Measurements from ENCODE around the gene SLC10A2. TPM values are rescaled to one million over a fixed set of nuclear protein-coding genes. Genes with fewer than 3 reads are reported as not detected.

The SLC10A2 gene
- total and polyA plus RNA-seq, 2 of the 4 experiments (the other 2 are of a cell fraction): not detected

DNA sequence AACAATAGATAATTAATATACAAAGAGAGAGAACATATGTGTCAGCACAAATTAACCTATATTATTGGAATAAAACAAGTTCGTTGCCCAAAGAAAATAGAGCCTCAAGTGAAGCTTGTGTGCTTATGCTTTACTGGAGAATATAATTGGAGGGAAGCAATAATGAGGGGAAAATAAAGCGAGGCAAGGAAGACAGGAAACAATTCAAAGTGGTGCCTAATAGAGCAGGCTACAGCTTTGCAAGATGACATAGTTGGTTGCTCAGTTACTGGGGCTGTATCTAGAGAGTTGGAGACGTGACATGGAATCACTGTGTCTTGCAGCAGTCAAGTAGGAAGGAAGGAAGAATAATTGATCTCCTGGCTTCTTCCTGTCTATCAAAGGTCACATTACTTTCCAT lies 21.1 kb upstream of the SLC10A2 start:
- H3K4me1 ChIP-seq (ENCODE audit: control insufficient read depth, insufficient read depth, low read length): no peaks in the 10 kb centered on the region
- dilution Hi-C loops (cut with HindIII; ENCODE audit: low sequenced_read_pairs, unreplicated experiment) (no loop called here), intact Hi-C loops (cut with micrococcal nuclease) (loop anchor here (5.0 kb wide), 1 partner anchor 365 kb away; no protein-coding TSS in a partner anchor), in situ Hi-C loops (cut with MboI; ENCODE audit: low sequenced_read_pairs) (no loop called here)
- no peak overlapping the region for H4K5ac ChIP-seq (ENCODE audit: low read depth, low read length)
- BruUV-seq (replicated peaks): no TSS peak
- H3K18ac ChIP-seq (ENCODE audit: low read depth, low read length): no peak overlapping the region
- no peaks in the 10 kb centered on the region for H3K79me1 ChIP-seq (ENCODE audit: low read depth in 1 of 2, low read length in 2 of 2)
- no peak overlapping the region for H4K91ac ChIP-seq (ENCODE audit: insufficient read depth, low read depth, low read length)
- no peaks in the 10 kb centered on the region for H3K9me1 ChIP-seq (ENCODE audit: insufficient read depth, low read length)
- H3K27ac ChIP-seq (ENCODE audit: insufficient read depth, low read length): no peak overlapping the region
- no peak overlapping the region for H3K4me2 ChIP-seq (ENCODE audit: low read depth, low read length)
- H3K4me3 ChIP-seq (ENCODE audit: insufficient read depth, low read depth, low read length): no peak overlapping the region
- no peak overlapping the region for H2AK9ac ChIP-seq (replicated peaks; ENCODE audit: low read depth, low read length, poor library complexity)
- no peak overlapping the region for H2BK120ac ChIP-seq (ENCODE audit: low read depth, low read length)
- 29% methylated on average over 1 of the region's 3 CpGs; no CpG with 5 or more reads in 1 of the 2 experiments for WGBS, 2 experiments (ENCODE audit: extremely low coverage in 2 of 2, insufficient read length in 1 of 2)
- no peak overlapping the region for H2BK5ac ChIP-seq (ENCODE audit: low read depth, low read length, poor library complexity, severe bottlenecking)
- H2AK5ac ChIP-seq (ENCODE audit: low read depth, low read length): no peak overlapping the region
- no peak overlapping the region for H3K23ac ChIP-seq (ENCODE audit: low read depth, low read length)
- no peaks in the 10 kb centered on the region for H3K27me3 ChIP-seq (ENCODE audit: control insufficient read depth, insufficient read depth, low read length)
- H3K14ac ChIP-seq (replicated peaks; ENCODE audit: low read depth, low read length): no peak overlapping the region
- no peak for ATAC-seq (ENCODE audit: low read depth)
- no peak overlapping the region for H3K9ac ChIP-seq (ENCODE audit: low read depth, low read length)
- peaks cover 26% of the 10 kb centered on the region for H3K9me3 ChIP-seq (ENCODE audit: control insufficient read depth, insufficient read depth, low read length)
- no peaks in the 10 kb centered on the region for H3K36me3 ChIP-seq (ENCODE audit: control insufficient read depth, insufficient read depth, low read length)
- H2BK15ac ChIP-seq (ENCODE audit: low read depth, low read length): no peak overlapping the region
- H3K4ac ChIP-seq (ENCODE audit: low read depth, low read length): no peak overlapping the region
- no peak overlapping the region for H3K56ac ChIP-seq (ENCODE audit: extremely low read depth, insufficient read depth, low read length)
- no peak overlapping the region for H2AFZ ChIP-seq (replicated peaks; ENCODE audit: low read length, poor library complexity)
- H4K20me1 ChIP-seq (ENCODE audit: insufficient read depth, low read length): no peaks in the 10 kb centered on the region
- ChIA-PET CTCF (no interaction called here), POLR2A (ENCODE audit: unreplicated experiment) (no interaction called here)
- TF ChIP-seq BHLHE40 (IDR thresholded peaks at IDR 0.05; ENCODE audit: low read depth, low read length) (no peak), MAFK (IDR thresholded peaks at IDR 0.05; ENCODE audit: low read depth, low read length) (no peak), CEBPB (IDR thresholded peaks at IDR 0.05; ENCODE audit: low read depth, low read length) (no peak), MAZ (IDR thresholded peaks at IDR 0.05; ENCODE audit: borderline replicate concordance, low read depth, low read length) (no peak), SMC3 (IDR thresholded peaks at IDR 0.05; ENCODE audit: low read depth, low read length) (no peak), RCOR1 (IDR thresholded peaks at IDR 0.05; ENCODE audit: insufficient replicate concordance, low read length) (no peak), NFE2L2 (IDR thresholded peaks at IDR 0.05; ENCODE audit: low read depth, low read length) (no peak), FOS (IDR thresholded peaks at IDR 0.05; ENCODE audit: low read depth, low read length) (no peak), RAD21 (IDR thresholded peaks at IDR 0.05; ENCODE audit: low read length) (no peak), POLR2A (IDR thresholded peaks at IDR 0.05; ENCODE audit: low read depth, low read length) (no peak)
- TF ChIP-seq, protein P1, sequence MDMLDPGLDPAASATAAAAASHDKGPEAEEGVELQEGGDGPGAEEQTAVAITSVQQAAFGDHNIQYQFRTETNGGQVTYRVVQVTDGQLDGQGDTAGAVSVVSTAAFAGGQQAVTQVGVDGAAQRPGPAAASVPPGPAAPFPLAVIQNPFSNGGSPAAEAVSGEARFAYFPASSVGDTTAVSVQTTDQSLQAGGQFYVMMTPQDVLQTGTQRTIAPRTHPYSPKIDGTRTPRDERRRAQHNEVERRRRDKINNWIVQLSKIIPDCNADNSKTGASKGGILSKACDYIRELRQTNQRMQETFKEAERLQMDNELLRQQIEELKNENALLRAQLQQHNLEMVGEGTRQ (IDR thresholded peaks at IDR 0.05; ENCODE audit: low read depth, low read length): no peak
- H2BK20ac ChIP-seq (ENCODE audit: low read depth, low read length): no peak overlapping the region
- no peak overlapping the region for H4K8ac ChIP-seq (ENCODE audit: low read depth in 2 of 2, low read length in 2 of 2)
- DNase-seq: no peak

Data from IMR-90 (cell line).